Measurements from ENCODE around the gene SLCO3A1.

GRCh38 chr15:91865950-91866349 is 12.4 kb downstream of the SLCO3A1 start:
- TF ChIP-seq CTCF (IDR thresholded peaks at IDR 0.05) (no peak), POLR2A (IDR thresholded peaks at IDR 0.05) (no peak)
